Muscle layer of duodenum (tissue), 2 donors: ENCODE data around the gene ANXA9.

Source experiments
- H3K27ac ChIP-seq: one replicate; pipeline ENCODE4 v1.7.0; 2013; ENCODE audit warnings: mild to moderate bottlenecking, low read length
- H3K27me3 ChIP-seq: one replicate; pipeline ENCODE4 v1.7.0; 2013; ENCODE audit warnings: low read depth, mild to moderate bottlenecking, control low read depth, low read length
- H3K36me3 ChIP-seq, 2 donors: one replicate each; pipeline ENCODE4 v1.7.0; 2013; ENCODE audit warnings: low read length in 2 of 2, control low read depth in 1 of 2, mild to moderate bottlenecking in 1 of 2; ENCODE audit not compliant: insufficient read depth in 2 of 2, control insufficient read depth in 1 of 2
- H3K4me1 ChIP-seq, 2 donors: one replicate each; pipeline ENCODE4 v1.7.0; 2013; ENCODE audit warnings: low read length in 2 of 2, mild to moderate bottlenecking in 2 of 2, control low read depth in 1 of 2, moderate library complexity in 1 of 2; ENCODE audit not compliant: insufficient read depth in 2 of 2, control insufficient read depth in 1 of 2
- H3K4me3 ChIP-seq, 2 donors: one replicate each; pipeline ENCODE4 v1.7.0; 2013; ENCODE audit warnings: low read length in 2 of 2, low read depth in 1 of 2, mild to moderate bottlenecking in 1 of 2
- H3K9me3 ChIP-seq, 2 donors: one replicate each; pipeline ENCODE4 v1.7.0; 2013; ENCODE audit warnings: low read length in 2 of 2, control low read depth in 1 of 2, mild to moderate bottlenecking in 1 of 2; ENCODE audit not compliant: control insufficient read depth in 1 of 2
- donor health status: healthy.

Gene ANXA9

GRCh38 chr1:150976879-150977694 lies 5.0 kb upstream of the ANXA9 start:
- Histone ChIP-seq H3K4me3 (no peak overlapping the region), H3K27me3 (no peaks in the 10 kb centered on the region), H3K9me3 (no peaks in the 10 kb centered on the region), H3K27ac (peak overlapping the region; percentile 67), H3K4me1 (peaks cover 20 to 21% of the 10 kb centered on the region in 2 donors), H3K36me3 (no peaks in the 10 kb centered on the region)

- Histone ChIP-seq H3K27ac (no peak overlapping the region), H3K4me1 (peaks cover 6% of the 10 kb centered on the region in 2 donors), H3K9me3 (no peaks in the 10 kb centered on the region), H3K27me3 (no peaks in the 10 kb centered on the region), H3K36me3 (no peaks in the 10 kb centered on the region), H3K4me3 (peak overlapping the region; percentile 47 to 58)
Observed at GRCh38 chr1:150979092-150980056, 2.7 kb upstream of the ANXA9 start.

- Histone ChIP-seq H3K9me3 (no peaks in the 10 kb centered on the region), H3K4me3 (no peak overlapping the region), H3K27me3 (no peaks in the 10 kb centered on the region), H3K4me1 (peaks cover 6% of the 10 kb centered on the region in 2 donors), H3K36me3 (no peaks in the 10 kb centered on the region), H3K27ac (no peak overlapping the region)
Observed at GRCh38 chr1:150981177-150981804, 801 bp upstream of the ANXA9 start.

- H3K36me3 ChIP-seq: no peaks in the 10 kb centered on the region
- H3K4me1 ChIP-seq: no peaks in the 10 kb centered on the region
- no peaks in the 10 kb centered on the region for H3K27me3 ChIP-seq
- H3K27ac ChIP-seq: no peak overlapping the region
- no peak overlapping the region for H3K4me3 ChIP-seq
- H3K9me3 ChIP-seq: no peaks in the 10 kb centered on the region
Observed at GRCh38 chr1:150985179-150985825, 3.2 kb downstream of the ANXA9 start.

GRCh38 chr1:150987924-150988323 lies 5.8 kb downstream of the ANXA9 start:
- Histone ChIP-seq H3K9me3 (no peaks in the 10 kb centered on the region), H3K4me3 (no peak overlapping the region), H3K4me1 (no peaks in the 10 kb centered on the region), H3K36me3 (no peaks in the 10 kb centered on the region), H3K27ac (no peak overlapping the region), H3K27me3 (no peaks in the 10 kb centered on the region)

- Histone ChIP-seq H3K27me3 (no peaks in the 10 kb centered on the region), H3K4me3 (no peak overlapping the region), H3K9me3 (no peaks in the 10 kb centered on the region), H3K4me1 (peaks cover 4 to 5% of the 10 kb centered on the region in 2 donors), H3K27ac (no peak overlapping the region), H3K36me3 (peaks cover 5 to 12% of the 10 kb centered on the region in 2 donors)
Observed at GRCh38 chr1:150992626-150993025, 10.5 kb downstream of the ANXA9 start.

- Histone ChIP-seq H3K27ac (no peak overlapping the region), H3K4me1 (peaks cover 4 to 5% of the 10 kb centered on the region in 2 donors), H3K9me3 (no peaks in the 10 kb centered on the region), H3K36me3 (peaks cover 15 to 26% of the 10 kb centered on the region in 2 donors), H3K27me3 (no peaks in the 10 kb centered on the region), H3K4me3 (no peak overlapping the region)
Observed at GRCh38 chr1:150994248-150994647, 12.2 kb downstream of the ANXA9 start.

GRCh38 chr1:150995460-150995859 lies 13.4 kb downstream of the ANXA9 start:
- no peak overlapping the region for H3K27ac ChIP-seq
- H3K27me3 ChIP-seq: no peaks in the 10 kb centered on the region
- H3K9me3 ChIP-seq: no peaks in the 10 kb centered on the region
- H3K4me1 ChIP-seq: peaks cover 4 to 5% of the 10 kb centered on the region in 2 donors
- H3K4me3 ChIP-seq: no peak overlapping the region
- peaks cover 19 to 37% of the 10 kb centered on the region in 2 donors for H3K36me3 ChIP-seq

GRCh38 chr1:150995896-150996295 lies 13.8 kb downstream of the ANXA9 start:
- Histone ChIP-seq H3K9me3 (no peaks in the 10 kb centered on the region), H3K36me3 (peaks cover 19 to 41% of the 10 kb centered on the region in 2 donors), H3K4me3 (no peak overlapping the region), H3K27ac (no peak overlapping the region), H3K4me1 (peaks cover 4 to 5% of the 10 kb centered on the region in 2 donors), H3K27me3 (no peaks in the 10 kb centered on the region)

GRCh38 chr1:150997126-150997872 lies 15.2 kb downstream of the ANXA9 start:
- Histone ChIP-seq H3K27me3 (no peaks in the 10 kb centered on the region), H3K36me3 (peaks cover 27 to 52% of the 10 kb centered on the region in 2 donors), H3K4me1 (peaks cover 5 to 7% of the 10 kb centered on the region in 2 donors), H3K27ac (no peak overlapping the region), H3K9me3 (no peaks in the 10 kb centered on the region), H3K4me3 (no peak overlapping the region)
